ENCODE results near the gene STK32C.

The STK32C gene

GRCh38 chr10:132201111-132201969 lies 106.4 kb downstream of the STK32C start:
- H3K4me1 ChIP-seq (ENCODE audit: insufficient read depth, low read length), result no peaks in the 10 kb centered on the region
- no peaks in the 10 kb centered on the region for H3K36me3 ChIP-seq (ENCODE audit: insufficient read depth, low read length)
- H3K4me3 ChIP-seq (ENCODE audit: low read length), result no peak overlapping the region
- H3K9me3 ChIP-seq (ENCODE audit: insufficient read depth, low read depth, low read length), result no peaks in the 10 kb centered on the region
- 93% methylated on average over 35 of the region's 35 CpGs for WGBS
- no peaks in the 10 kb centered on the region for H3K27me3 ChIP-seq (ENCODE audit: insufficient read depth, low read length)
- no peak overlapping the region for H3K9ac ChIP-seq (ENCODE audit: low read depth, low read length)
- no peak overlapping the region for H3K27ac ChIP-seq (ENCODE audit: low read depth, low read length)

- Histone ChIP-seq H3K27ac (ENCODE audit: low read depth, low read length) (no peak overlapping the region), H3K27me3 (ENCODE audit: insufficient read depth, low read length) (no peaks in the 10 kb centered on the region), H3K9ac (ENCODE audit: low read depth, low read length) (no peak overlapping the region), H3K9me3 (ENCODE audit: insufficient read depth, low read depth, low read length) (no peaks in the 10 kb centered on the region), H3K36me3 (ENCODE audit: insufficient read depth, low read length) (no peaks in the 10 kb centered on the region), H3K4me3 (ENCODE audit: low read length) (no peak overlapping the region), H3K4me1 (ENCODE audit: insufficient read depth, low read length) (no peaks in the 10 kb centered on the region)
- WGBS, result 93% methylated on average over 35 of the region's 35 CpGs
Observed at GRCh38 chr10:132200344-132201110, 107.2 kb downstream of the STK32C start.

- Histone ChIP-seq H3K27ac (ENCODE audit: low read depth, low read length) (no peak overlapping the region), H3K4me3 (ENCODE audit: low read length) (no peak overlapping the region), H3K9me3 (ENCODE audit: insufficient read depth, low read depth, low read length) (no peaks in the 10 kb centered on the region), H3K27me3 (ENCODE audit: insufficient read depth, low read length) (no peaks in the 10 kb centered on the region), H3K4me1 (ENCODE audit: insufficient read depth, low read length) (no peaks in the 10 kb centered on the region), H3K9ac (ENCODE audit: low read depth, low read length) (no peak overlapping the region), H3K36me3 (ENCODE audit: insufficient read depth, low read length) (no peaks in the 10 kb centered on the region)
- WGBS, result 93% methylated on average over 16 of the region's 16 CpGs
Observed at GRCh38 chr10:132199854-132200311, 107.9 kb downstream of the STK32C start.

GRCh38 chr10:132199268-132199853 lies 108.4 kb downstream of the STK32C start:
- Histone ChIP-seq H3K4me1 (ENCODE audit: insufficient read depth, low read length) (no peaks in the 10 kb centered on the region), H3K27ac (ENCODE audit: low read depth, low read length) (no peak overlapping the region), H3K4me3 (ENCODE audit: low read length) (no peak overlapping the region), H3K27me3 (ENCODE audit: insufficient read depth, low read length) (no peaks in the 10 kb centered on the region), H3K36me3 (ENCODE audit: insufficient read depth, low read length) (no peaks in the 10 kb centered on the region), H3K9me3 (ENCODE audit: insufficient read depth, low read depth, low read length) (no peaks in the 10 kb centered on the region), H3K9ac (ENCODE audit: low read depth, low read length) (no peak overlapping the region)
- 91% methylated on average over 11 of the region's 11 CpGs for WGBS

GRCh38 chr10:132198381-132199181 lies 109.2 kb downstream of the STK32C start:
- no peak overlapping the region for H3K9ac ChIP-seq (ENCODE audit: low read depth, low read length)
- no peaks in the 10 kb centered on the region for H3K4me1 ChIP-seq (ENCODE audit: insufficient read depth, low read length)
- H3K4me3 ChIP-seq (ENCODE audit: low read length), result no peak overlapping the region
- H3K27me3 ChIP-seq (ENCODE audit: insufficient read depth, low read length), result no peaks in the 10 kb centered on the region
- H3K36me3 ChIP-seq (ENCODE audit: insufficient read depth, low read length), result no peaks in the 10 kb centered on the region
- H3K9me3 ChIP-seq (ENCODE audit: insufficient read depth, low read depth, low read length), result no peaks in the 10 kb centered on the region
- H3K27ac ChIP-seq (ENCODE audit: low read depth, low read length), result no peak overlapping the region
- 94% methylated on average over 35 of the region's 35 CpGs for WGBS

GRCh38 chr10:132198068-132198370 lies 109.7 kb downstream of the STK32C start:
- no peak overlapping the region for H3K27ac ChIP-seq (ENCODE audit: low read depth, low read length)
- WGBS, result no CpG with 5 or more reads among the region's 3 CpGs
- no peaks in the 10 kb centered on the region for H3K9me3 ChIP-seq (ENCODE audit: insufficient read depth, low read depth, low read length)
- H3K4me3 ChIP-seq (ENCODE audit: low read length), result no peak overlapping the region
- no peak overlapping the region for H3K9ac ChIP-seq (ENCODE audit: low read depth, low read length)
- H3K36me3 ChIP-seq (ENCODE audit: insufficient read depth, low read length), result no peaks in the 10 kb centered on the region
- H3K27me3 ChIP-seq (ENCODE audit: insufficient read depth, low read length), result no peaks in the 10 kb centered on the region
- H3K4me1 ChIP-seq (ENCODE audit: insufficient read depth, low read length), result no peaks in the 10 kb centered on the region

GRCh38 chr10:132197271-132198067 lies 110.3 kb downstream of the STK32C start:
- no peak overlapping the region for H3K9ac ChIP-seq (ENCODE audit: low read depth, low read length)
- H3K4me3 ChIP-seq (ENCODE audit: low read length), result no peak overlapping the region
- no peak overlapping the region for H3K27ac ChIP-seq (ENCODE audit: low read depth, low read length)
- H3K4me1 ChIP-seq (ENCODE audit: insufficient read depth, low read length), result no peaks in the 10 kb centered on the region
- H3K36me3 ChIP-seq (ENCODE audit: insufficient read depth, low read length), result no peaks in the 10 kb centered on the region
- H3K27me3 ChIP-seq (ENCODE audit: insufficient read depth, low read length), result no peaks in the 10 kb centered on the region
- 87% methylated on average over 25 of the region's 25 CpGs for whole genome bisulfite sequencing
- H3K9me3 ChIP-seq (ENCODE audit: insufficient read depth, low read depth, low read length), result no peaks in the 10 kb centered on the region

GRCh38 chr10:132196178-132197113 lies 111.3 kb downstream of the STK32C start:
- no peak overlapping the region for H3K9ac ChIP-seq (ENCODE audit: low read depth, low read length)
- no peaks in the 10 kb centered on the region for H3K36me3 ChIP-seq (ENCODE audit: insufficient read depth, low read length)
- H3K9me3 ChIP-seq (ENCODE audit: insufficient read depth, low read depth, low read length), result no peaks in the 10 kb centered on the region
- no peak overlapping the region for H3K4me3 ChIP-seq (ENCODE audit: low read length)
- H3K27ac ChIP-seq (ENCODE audit: low read depth, low read length), result no peak overlapping the region
- H3K27me3 ChIP-seq (ENCODE audit: insufficient read depth, low read length), result no peaks in the 10 kb centered on the region
- 94% methylated on average over 30 of the region's 30 CpGs for WGBS
- H3K4me1 ChIP-seq (ENCODE audit: insufficient read depth, low read length), result no peaks in the 10 kb centered on the region

- H3K27me3 ChIP-seq (ENCODE audit: insufficient read depth, low read length), result no peaks in the 10 kb centered on the region
- H3K9me3 ChIP-seq (ENCODE audit: insufficient read depth, low read depth, low read length), result no peaks in the 10 kb centered on the region
- H3K27ac ChIP-seq (ENCODE audit: low read depth, low read length), result no peak overlapping the region
- H3K36me3 ChIP-seq (ENCODE audit: insufficient read depth, low read length), result no peaks in the 10 kb centered on the region
- H3K4me1 ChIP-seq (ENCODE audit: insufficient read depth, low read length), result no peaks in the 10 kb centered on the region
- no peak overlapping the region for H3K9ac ChIP-seq (ENCODE audit: low read depth, low read length)
- no peak overlapping the region for H3K4me3 ChIP-seq (ENCODE audit: low read length)
- 96% methylated on average over 13 of the region's 13 CpGs for WGBS
Observed at GRCh38 chr10:132195366-132196075, 112.2 kb downstream of the STK32C start.
